ENCODE measurements around the gene CHST3.

The CHST3 gene

GRCh38 chr10:72061491-72061890 is 97.3 kb downstream of the CHST3 start:
- no peak for DNase-seq

- no peak for DNase-seq
Observed at GRCh38 chr10:72061930-72062329, 97.7 kb downstream of the CHST3 start.

DNA sequence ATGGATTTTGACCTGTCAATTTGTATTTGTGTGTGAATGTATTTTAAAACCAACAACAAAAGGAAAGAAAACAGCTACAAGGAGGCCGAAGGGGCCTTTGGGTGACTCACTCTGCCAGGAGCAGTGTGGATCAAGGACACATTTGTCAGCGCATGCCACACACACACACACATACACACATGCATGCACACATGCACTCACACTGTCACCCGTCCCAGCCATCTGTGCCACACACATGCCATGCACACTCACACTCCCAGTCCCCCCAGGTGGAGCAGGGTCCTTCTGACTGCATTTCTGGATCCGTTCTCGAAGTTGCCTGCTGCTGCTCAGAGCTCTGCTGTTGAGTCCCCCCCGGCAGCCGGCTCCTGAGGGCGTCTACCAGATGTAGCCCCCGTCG is 98.2 kb downstream of the CHST3 start:
- DNase-seq: no peak

Data from activated CD4-positive, alpha-beta T cell treated with anti-CD3 and anti-CD28 coated beads for 48 hours (primary cell).